Cortex of kidney (tissue), 1 donor: Measurements from ENCODE around the gene CHRNA4.
"Not testable (repeated sequence)": the region's sequence is repeated elsewhere in the genome, so short reads cannot be mapped to it uniquely, and the experiment has no call there.

Source experiments
- DNase-seq: peaks from one replicate; lab custom pipeline; 2025; lab: John Stamatoyannopoulos, UW

Gene CHRNA4

DNA sequence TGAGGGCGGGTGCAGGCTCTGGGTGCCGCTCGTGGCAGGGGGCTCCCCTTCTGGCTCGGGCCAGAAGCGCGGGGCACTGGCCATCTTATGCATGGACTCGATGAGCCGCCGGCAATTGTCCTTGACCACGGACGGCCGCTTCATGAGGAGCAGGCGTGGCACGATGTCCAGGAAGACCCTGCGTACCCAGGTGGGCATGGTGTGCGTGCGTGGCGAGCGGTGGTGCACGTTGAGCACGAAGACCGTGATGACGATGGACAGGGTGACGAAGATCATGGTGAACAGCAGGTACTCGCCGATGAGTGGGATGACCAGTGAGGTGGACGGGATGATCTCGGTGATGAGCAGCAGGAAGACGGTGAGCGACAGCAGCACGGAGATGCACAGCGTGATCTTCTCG, 11.0 kb downstream of the CHRNA4 start:
- DNase-seq = no peak

DNA sequence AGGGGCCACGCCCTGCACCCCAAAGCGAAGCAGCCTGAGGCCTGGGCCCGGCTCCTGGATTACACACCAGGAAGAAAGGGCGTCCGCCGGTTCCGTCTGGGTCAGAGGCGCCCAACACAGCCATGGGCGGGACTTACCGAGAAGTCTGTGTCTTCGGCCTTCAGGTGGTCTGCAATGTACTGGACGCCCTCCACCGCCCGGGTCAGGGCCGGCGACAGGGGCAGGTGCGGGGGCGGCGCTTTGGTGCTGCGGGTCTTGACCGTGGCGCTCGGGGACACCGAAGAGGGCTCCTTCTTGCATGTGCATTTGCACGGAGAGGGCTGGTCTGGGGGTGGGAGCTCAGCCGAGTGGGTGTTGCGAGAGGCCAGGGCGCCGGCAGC, 11.6 kb downstream of the CHRNA4 start:
- DNase-seq = no peak

DNA sequence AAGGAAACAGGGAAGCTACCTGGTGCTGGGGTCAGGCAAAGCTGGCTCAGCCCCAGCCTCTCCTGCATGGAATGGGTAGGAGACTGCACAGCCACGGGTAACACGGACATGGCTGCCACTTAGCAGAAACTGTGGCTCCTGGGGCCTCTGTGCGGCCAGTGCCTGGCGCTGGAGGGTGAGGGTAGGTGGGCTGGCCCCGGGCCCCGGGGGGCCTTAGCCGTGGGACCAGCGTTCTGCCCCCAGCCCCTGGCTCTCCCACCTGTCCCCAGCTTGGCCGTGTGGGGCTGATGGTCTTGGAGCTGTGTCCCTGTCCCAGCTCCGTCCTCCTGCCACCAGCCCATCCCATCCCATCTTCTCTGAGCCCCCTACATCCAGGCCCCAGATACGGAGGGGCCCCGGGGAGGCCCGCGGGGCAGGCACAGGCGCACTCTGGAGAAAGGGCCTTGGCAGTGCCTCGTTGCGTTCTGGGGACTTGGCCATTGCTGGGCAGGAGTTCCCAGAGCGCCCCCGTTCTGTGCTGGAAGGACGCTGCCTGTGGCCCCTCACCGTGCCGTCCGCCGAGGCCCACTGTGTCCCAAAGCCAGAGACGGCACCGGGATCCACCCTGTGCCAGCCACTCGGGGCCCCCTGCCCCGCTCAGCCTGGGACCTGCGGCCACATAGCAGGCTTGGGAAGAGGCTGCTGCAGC, 12.2 kb downstream of the CHRNA4 start:
- no peak for DNase-seq

DNA sequence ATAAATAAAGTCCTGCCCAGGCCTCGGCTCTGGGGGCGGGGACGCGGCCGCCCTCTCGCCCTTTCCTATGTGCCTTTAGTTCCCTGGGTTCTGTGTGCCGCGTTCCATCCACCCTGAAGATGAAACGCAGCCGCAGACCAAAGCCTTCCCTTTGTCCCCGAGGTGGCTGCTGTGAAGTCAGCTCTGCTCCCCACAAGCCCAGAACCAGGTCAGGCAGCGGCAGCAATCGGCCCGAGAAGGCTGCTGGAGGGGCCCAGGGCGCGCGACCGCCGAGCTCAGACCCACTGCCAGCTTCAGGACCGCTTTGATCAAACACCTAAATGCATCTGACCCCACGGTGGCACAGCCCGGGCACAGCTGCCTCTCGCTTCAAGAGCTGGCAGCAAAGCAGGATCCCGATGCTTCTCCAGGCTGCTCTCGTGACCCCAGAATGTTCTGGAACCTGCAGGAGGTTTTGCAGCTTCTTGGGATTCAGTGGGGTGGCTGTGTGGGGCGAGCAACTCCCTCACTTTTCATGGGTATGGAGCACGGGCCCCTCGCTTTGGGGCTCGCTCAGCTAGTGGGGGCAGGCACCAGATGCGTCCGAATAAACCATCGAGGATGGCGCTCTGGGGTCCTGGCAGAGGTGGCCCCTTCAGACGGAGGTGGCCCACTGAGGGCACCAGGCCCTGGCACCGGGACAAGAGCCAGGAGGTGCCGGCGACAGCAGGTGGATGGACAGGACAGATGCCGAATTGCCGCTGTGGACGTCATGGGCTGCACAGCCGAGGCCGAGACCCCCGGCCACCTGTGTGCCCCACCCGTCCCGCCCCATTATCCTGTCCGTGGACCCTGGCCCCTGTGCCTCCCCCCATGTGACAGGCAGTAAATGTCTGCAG, 13.0 kb downstream of the CHRNA4 start:
- no peak for DNase-seq

DNA sequence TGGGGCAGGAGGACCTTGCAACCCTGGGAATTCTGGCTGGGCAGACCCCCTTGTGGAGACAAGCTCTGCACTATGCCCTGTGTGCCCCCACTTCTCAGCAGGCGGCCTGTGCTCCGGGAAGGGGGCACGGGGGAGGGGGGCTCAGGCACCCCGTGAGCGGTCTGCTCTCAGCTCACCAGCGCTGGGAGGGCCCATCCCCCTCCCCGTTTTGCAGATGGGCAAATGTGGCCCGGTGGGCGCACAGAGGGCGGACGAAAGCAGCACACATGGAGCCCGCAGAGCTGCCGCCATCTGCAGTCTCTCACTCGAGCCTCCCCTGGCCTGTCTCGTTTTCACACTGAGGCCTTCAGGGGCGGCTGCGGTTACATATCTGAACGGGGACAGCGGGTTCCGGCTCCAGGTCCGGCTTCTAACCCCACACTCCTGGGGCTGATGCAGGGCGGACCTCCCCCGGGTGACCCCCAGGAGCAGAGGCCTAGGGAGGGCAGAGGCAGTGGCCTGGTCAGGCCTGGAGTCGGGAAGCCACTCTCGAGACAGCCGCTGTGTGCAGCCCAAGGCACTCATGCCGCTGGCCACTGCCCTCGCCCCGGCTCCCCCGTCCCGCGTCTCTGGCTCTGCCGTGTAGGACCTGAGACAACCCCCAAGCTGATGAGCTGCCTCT, 13.9 kb downstream of the CHRNA4 start:
- no peak for DNase-seq

DNA sequence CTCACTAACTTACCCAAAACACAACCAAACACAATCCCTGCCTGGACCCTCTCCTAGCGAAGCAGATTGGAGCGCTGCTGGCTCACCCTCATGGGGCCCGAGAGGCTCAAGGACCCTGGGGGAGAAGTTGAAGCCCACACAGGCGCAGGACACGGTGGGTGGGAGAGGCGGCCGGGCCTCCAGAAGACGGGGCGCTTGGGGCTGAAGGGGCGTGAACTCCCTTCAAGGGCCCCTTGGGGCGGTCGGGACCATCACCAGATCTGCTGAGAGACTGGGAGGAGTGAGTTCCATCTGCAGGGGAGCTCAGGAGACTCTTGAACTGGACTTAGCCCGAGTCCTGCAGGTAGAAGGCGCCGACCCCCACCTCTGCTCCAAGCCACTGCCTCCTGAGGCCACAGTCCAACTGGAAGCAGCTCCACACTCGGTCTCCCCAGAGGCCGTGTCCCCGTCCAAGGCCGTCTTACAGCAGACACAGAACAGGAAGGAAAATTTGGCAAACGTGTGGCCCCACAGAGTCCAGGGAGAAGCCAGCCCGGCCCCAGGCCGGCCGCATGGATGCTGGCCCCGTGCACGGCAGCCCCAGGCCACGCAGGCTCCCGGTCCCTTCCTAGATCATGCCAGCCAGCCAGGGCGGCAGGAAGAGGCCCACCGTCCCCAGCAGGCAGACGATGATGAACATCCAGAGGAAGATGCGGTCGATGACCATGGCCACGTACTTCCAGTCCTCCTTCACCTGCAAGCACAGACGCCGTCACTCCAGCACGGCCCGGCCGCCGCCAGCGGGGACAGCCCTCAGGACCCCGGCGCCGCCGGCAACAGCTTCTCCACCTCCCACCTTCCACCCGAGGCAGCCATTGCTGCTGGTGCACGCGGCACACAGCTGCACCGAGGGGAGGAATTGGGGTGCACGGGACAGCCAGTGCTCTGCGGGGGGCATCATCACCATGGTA, 14.7 kb downstream of the CHRNA4 start:
- no peak for DNase-seq

DNA sequence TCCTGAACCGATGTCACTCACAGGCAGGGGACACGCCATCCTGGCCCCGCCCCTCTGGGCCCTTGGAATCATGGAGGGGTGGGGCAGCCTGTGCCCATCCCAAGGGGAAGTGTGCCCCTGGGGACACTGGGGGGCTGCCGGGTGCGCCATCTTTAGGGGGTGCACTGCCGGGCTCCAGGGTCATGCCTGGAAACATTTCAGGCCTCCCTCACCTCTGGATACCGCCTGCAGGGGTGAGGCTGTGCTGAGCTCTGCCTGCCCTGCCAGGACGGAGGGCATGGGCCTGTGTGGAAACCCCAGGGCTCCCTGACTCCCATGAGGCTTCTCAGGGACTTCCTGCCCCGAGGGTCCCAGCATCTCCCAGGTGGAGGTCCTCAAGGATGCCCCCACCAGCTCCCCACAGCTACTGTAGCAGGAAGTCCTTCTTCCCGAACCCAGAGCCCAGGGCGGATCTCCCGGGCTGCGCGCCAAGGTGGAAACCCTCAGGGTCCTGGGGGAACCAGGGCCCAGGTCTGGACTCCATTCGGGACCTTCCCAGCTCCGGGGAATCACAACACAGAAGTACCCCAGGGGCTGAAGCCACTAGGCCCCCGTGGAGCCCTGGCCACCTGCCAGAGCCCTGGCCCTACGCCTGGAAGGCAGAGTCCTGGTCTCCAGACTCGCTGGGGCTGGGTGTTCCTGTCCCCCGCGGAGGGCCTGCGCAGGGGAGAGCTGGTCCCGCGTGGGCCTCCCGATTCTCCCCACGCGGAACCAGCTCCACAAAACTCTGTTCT, 15.6 kb downstream of the CHRNA4 start:
- DNase-seq = no peak

DNA sequence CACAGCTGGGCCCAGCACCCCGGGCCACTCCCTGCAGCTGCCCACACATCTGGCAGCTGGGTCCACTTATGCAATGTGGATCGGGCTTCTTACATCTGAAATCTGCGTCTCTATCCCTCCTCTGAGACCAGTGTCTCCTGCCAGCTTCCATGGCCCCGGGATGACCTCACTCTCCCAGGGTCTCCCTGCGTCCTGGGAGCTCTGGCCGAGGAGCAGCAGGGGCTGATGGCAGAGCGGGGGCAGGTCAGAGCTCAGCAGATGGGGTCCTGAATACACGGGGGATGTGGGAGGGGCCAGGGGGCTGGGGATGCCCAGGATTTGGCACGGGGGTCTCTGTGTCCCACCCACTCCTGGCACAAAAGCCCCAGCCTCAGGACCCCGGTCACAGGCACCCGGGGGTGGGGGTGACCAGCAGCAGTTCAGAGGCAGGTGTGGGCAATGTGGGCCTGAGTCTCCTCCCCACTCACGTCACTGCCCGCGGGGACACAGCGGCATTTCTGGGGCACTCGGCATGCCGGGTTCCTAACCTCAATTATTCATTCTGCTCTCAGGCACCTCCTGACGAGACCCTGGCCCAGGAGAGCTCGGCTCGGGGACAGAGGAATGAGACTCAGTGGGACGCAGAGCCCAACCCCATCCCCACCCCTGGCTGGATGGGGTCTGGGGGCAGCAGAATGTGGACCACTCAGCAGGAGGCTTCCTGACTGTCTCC, 16.4 kb downstream of the CHRNA4 start:
- DNase-seq = no peak

DNA sequence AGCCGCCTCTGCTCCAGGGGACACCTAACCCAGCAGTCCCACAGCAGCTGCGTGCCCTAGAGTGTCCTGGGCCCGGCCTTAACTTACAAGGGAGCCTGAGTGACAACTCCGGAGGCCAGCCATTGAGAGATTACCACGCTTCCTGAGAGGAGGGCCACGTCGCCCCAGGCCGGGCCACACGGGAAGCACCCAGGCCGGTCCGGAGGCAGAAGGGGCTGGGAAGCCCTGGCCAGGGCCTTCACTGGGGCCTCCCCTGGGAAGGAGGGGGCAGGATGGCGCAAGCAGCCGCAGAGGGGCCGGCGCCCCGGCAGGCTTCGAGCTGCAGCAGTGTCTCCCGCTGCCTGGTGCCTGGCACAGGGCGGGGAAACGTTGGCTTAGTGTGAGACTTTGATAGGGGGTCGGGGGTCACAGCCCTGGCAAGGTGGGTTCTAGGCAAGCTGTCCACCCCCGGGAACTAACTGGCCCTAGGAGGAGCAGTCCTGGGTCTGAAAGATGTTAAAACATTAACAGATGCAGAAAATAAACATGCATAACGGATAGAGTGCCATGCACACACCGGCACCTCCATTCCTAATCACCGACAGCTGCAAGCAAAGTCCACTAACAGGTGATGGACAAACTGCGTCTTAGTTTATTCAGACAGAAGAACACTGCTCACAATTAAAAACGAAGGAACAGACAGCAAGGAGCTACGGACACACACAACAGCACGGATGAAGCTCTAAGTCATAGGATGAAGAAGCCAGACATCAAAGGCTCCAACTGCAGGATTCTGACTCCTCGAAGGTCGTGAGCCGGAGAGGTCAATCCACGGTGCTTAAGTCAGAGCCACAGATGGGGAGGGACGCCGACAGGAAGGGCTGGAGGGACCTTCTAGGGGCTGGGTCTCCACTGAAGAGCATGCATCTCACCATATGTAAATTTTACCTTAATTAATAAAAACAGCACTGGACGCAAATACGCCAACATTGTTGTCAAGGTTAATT, 17.4 kb downstream of the CHRNA4 start:
- DNase-seq = no peak

DNA sequence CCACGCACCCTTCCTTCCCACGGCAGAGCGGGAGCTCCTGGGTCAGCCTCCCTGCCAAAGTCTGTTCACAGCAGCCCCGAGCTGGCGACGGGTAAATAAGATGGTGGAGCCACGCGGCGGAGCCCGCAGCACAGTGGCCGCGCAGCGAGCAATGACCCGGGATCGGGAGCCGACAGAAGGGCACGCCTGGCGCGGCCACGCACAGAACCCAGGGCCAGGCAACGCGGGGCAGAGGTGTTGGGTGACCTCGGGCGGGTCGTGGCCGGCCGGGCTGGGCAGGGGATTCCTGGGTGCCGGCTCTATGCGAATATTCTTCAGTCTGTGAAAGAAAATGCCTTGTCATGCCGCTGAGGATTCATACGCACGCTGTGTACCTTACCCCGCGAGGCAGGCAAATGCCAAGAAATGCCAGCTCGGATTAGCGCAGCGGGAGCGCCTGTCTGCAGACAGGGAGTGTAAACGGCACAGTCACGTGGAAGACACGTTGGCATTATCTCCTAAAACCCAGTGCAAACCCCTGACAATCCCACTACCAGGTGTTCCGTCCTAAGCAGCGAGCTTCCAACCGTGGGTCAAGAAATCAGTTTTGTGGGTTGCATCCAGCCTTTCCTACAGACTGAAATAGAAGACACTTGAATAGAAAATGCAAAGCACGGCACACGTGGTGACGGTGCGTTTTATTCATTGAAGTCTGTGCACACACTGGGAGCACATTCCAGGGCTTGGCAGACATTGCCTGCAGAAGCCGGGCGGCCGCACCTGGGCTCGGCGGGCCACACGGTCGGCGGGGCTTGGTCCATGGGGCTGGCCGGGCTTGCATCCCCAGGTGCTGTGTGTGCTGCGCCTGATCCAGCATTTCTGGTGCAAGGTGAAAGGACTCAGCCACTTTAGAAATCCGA, 18.3 kb downstream of the CHRNA4 start:
- no peak for DNase-seq

DNA sequence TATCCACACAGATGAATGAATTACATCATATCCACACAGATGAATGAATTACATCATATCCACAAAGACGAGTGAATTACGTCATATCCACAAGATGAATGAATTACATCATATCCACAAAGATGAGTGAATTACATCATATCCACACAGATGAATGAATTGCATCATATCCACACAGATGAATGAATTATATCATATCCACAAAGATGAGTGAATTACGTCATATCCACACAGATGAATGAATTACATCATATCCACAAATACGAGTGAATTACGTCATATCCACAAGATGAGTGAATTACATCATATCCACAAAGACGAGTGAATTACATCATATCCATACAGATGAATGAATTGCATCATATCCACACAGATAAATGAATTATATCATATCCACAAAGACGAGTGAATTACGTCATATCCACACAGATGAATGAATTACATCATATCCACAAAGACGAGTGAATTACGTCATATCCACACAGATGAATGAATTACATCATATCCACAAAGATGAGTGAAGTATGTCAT, 20.9 kb downstream of the CHRNA4 start:
- DNase-seq = not testable (repeated sequence)

DNA sequence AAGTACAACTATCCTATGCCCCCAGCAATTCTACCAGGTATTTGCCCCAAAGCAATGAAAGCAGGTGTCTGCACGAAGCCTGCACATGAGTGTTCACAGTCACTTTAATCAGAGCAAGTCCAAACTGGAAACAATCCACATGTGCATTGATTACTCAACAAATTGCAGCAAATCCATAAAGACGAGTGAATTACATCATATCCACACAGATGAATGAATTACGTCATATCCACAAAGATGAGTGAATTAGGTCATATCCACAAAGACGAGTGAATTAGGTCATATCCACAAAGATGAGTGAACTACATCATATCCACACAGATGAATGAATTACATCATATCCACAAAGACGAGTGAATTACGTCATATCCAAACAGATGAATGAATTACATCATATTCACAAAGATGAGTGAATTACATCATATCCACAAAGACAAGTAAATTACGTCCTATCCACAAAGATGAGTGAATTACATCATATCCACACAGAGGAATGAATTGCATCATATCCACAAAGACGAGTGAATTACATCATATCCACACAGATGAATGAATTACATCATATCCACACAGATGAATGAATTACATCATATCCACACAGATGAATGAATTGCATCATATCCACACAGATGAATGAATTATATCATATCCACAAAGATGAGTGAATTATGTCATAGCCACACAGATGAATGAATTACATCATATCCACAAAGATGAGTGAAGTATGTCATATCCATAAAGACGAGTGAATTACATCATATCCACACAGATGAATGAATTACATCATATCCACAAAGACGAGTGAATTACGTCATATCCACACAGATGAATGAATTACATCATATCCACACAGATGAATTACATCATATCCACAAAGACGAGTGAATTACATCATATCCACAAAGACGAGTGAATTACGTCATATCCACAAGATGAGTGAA, 21.7 kb downstream of the CHRNA4 start:
- DNase-seq = not testable (repeated sequence)

DNA sequence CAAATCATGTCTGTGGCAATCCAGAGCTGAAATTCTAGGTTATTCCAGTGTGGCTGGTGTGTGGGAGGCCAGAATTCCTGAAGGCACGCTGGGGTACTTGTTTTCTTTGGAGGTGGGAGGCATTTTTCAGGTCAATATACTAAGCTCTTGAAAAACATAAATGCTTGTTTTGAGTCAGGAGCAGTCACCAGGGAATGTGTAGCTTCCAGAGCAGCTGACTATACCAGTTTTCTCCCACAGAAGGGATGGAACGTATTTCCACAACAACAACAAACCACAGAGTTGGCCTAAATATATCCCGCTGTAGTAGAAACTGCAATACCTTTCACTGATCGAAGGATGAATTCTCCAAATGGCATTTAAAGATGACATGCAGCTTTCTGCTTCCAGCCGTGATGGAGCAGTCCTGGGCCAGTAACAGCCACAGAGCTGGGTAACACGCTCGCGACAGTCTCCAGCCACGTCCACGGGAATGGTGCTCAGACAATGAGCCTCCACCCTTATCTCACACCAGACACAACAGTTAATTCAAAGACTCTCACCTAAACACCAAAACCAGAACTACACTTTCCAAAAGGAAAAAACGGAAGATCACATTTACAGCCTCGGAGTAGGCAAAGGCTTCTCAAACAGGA, 23.2 kb downstream of the CHRNA4 start:
- no peak for DNase-seq

DNA sequence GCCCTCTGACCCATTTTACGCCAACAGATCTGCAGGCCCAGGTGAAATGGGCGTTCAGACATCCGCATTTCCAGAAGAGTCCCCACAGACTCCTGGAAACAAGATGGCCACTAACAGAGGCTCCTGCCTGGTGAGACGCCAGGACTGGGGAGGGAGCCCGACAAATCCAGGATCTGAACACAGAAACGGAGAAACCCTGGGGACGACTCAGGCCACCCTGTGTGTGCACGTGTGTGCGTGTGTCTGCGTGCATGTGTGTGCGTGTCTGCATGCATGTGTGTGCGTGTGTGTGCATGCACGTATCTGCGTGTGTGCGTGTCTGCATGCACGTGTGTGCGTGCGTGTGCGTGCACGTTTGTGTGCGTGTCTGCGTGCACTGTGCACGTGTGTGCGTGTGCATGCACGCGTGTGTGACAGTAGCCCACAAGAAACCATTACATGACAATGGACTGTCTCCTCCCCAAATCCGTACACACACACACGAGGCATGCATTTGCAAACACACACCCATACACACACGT, 24.9 kb downstream of the CHRNA4 start:
- DNase-seq = no peak

DNA sequence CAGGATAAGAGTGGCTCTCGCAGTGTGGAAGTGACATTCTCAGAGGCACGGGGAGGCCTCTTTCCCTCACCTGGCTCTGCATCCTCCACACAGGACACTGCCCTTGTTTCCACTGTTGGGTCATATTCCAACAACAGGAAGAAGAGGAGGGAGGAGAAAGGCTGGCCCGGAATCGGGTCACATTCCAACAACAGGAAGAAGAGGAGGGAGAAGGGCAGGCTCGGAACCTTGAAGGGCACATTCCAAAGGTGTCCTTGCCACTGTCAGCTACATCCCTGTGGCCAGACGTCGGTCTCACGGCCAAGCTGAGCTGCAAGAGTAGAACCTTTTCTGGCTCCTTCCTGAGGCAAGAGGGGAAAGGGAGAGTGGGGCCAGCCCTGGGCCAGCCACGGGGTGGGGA, 25.4 kb downstream of the CHRNA4 start:
- no peak for DNase-seq

DNA sequence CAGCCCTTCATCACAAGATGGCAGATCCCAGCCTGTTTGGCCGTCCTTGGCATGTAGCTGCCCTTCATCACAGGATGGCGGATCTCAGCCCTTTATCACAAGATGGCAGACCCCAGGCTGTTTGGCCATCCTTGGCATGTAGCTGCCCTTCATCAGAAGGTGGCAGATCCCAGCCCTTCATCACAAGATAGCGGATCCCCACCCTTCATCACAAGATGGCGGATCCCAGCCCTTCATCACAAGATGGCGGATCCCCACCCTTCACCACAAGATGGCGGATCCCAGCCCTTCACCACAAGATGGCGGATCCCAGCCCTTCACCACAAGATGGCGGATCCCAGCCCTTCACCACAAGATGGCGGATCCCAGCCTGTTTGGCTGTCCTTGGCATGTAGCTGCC, 26.1 kb downstream of the CHRNA4 start:
- not testable (repeated sequence) for DNase-seq
